Parathyroid adenoma (tissue), 2 donors: ENCODE measurements around the gene SLC1A2.

Experiments
- H2AFZ ChIP-seq: fragments of 300-600 bp; sonication (generic); one replicate; pipeline ENCODE4 v1.7.0; 2017; ENCODE audit warnings: antibody characterized with exemption, mild to moderate bottlenecking
- H3K27ac ChIP-seq: fragments of 300-600 bp; sonication (generic); one replicate; pipeline ENCODE4 v1.7.0; 2017
- H3K27me3 ChIP-seq: fragments of 300-600 bp; sonication (generic); one replicate; pipeline ENCODE4 v1.7.0; 2017; ENCODE audit warnings: low read length; ENCODE audit not compliant: control insufficient read depth, insufficient read depth
- H3K36me3 ChIP-seq: fragments of 300-600 bp; sonication (generic); one replicate; pipeline ENCODE4 v1.7.0; 2017; ENCODE audit warnings: low read length; ENCODE audit not compliant: control insufficient read depth, insufficient read depth
- H3K4me1 ChIP-seq: fragments of 300-600 bp; sonication (generic); one replicate; pipeline ENCODE4 v1.7.0; 2017; ENCODE audit warnings: control low read depth
- H3K4me2 ChIP-seq: fragments of 300-600 bp; sonication (generic); one replicate; pipeline ENCODE4 v1.7.0; 2017; ENCODE audit warnings: low read length
- H3K4me3 ChIP-seq: fragments of 300-600 bp; sonication (generic); one replicate; pipeline ENCODE4 v1.7.0; 2017; ENCODE audit warnings: low read depth, low read length
- H3K79me2 ChIP-seq: fragments of 300-600 bp; sonication (generic); one replicate; pipeline ENCODE4 v1.7.0; 2017; ENCODE audit warnings: control low read depth
- H3K9ac ChIP-seq: fragments of 300-600 bp; sonication (generic); one replicate; pipeline ENCODE4 v1.7.0; 2017; ENCODE audit warnings: mild to moderate bottlenecking
- H3K9me3 ChIP-seq: fragments of 300-600 bp; sonication (generic); one replicate; pipeline ENCODE4 v1.7.0; 2017; ENCODE audit warnings: low read length; ENCODE audit not compliant: control insufficient read depth
- CTCF ChIP-seq: fragments of 300-600 bp; sonication (generic); IDR thresholded peaks from one replicate; pipeline ENCODE4 v1.7.0; 2017; ENCODE audit warnings: antibody characterized with exemption, mild to moderate bottlenecking
- donor health status: primary hyperparathyroidism.

Gene SLC1A2

DNA sequence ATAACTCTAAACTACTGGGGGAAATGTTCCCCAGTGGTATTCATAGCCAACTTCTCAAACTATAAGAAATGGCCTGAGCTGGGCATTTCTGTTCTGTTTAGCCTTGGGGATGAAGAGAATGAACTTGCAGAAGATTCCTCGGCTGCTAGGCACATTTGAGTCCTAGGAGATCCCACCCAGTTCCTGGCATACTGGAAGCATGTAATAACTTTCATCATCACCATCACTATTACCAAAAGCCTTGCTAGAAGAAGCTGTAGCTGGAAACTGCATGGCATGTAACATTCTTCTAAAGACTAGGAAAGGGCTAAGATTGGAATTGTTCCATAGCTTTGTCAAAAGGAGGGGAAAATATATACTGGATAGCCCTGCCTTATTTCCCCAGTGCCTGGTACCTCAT is 40.1 kb upstream of the SLC1A2 start:
- Histone ChIP-seq H3K9ac (no peak overlapping the region), H3K4me2 (no peak overlapping the region), H3K27ac (no peak overlapping the region), H3K27me3 (no peaks in the 10 kb centered on the region), H3K4me3 (no peak overlapping the region), H2AFZ (no peak overlapping the region), H3K9me3 (no peaks in the 10 kb centered on the region), H3K4me1 (no peaks in the 10 kb centered on the region), H3K36me3 (no peaks in the 10 kb centered on the region), H3K79me2 (no peaks in the 10 kb centered on the region)
- no peak for TF ChIP-seq CTCF

DNA sequence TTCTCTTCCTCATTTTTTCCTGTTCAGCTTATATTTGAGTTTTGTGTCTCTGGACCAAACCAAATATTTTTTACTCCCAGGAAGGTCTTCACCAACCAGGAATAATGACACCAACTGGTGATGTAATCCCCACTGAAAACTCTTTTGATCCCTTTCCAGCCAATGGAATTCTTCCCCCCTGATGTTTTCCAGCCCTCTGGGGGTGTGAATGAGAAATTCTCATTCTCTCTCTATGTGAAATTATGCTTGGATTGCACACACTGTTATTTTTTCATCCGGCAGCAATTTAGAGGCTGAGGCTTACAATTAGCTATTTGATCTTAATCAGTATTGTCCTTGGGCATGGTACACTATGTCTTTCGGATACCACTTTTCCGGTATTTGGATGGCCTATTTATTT is 39.5 kb upstream of the SLC1A2 start:
- H3K36me3 ChIP-seq, result no peaks in the 10 kb centered on the region
- no peak overlapping the region for H2AFZ ChIP-seq
- TF ChIP-seq CTCF, result no peak
- H3K4me3 ChIP-seq, result no peak overlapping the region
- H3K27me3 ChIP-seq, result no peaks in the 10 kb centered on the region
- H3K9me3 ChIP-seq, result no peaks in the 10 kb centered on the region
- H3K9ac ChIP-seq, result no peak overlapping the region
- no peak overlapping the region for H3K27ac ChIP-seq
- no peaks in the 10 kb centered on the region for H3K4me1 ChIP-seq
- no peaks in the 10 kb centered on the region for H3K79me2 ChIP-seq
- no peak overlapping the region for H3K4me2 ChIP-seq

DNA sequence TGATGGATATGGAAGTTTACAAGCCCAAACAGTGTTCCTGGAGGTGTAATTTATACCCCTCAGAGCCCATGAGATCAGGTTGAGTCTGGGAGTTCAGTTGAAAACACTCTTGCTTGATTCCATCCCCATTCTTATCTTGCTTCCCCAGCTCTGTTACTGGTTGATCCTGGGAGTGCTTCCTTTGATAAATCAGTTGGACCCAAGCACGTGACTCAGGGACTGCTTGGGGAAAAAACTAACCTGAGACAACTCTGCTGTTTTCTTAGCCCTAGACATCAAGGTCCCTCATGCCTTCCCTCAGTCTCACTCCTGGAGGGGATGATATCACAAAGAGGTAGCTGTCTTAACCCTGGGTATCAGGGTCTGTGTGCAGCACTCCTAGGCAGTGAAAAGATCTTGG is 35.0 kb upstream of the SLC1A2 start:
- Histone ChIP-seq H3K27me3 (no peaks in the 10 kb centered on the region), H3K4me1 (no peaks in the 10 kb centered on the region), H3K4me3 (no peak overlapping the region), H3K9ac (no peak overlapping the region), H3K4me2 (no peak overlapping the region), H3K79me2 (no peaks in the 10 kb centered on the region), H3K9me3 (no peaks in the 10 kb centered on the region), H2AFZ (no peak overlapping the region), H3K27ac (no peak overlapping the region), H3K36me3 (no peaks in the 10 kb centered on the region)
- TF ChIP-seq CTCF, result no peak

DNA sequence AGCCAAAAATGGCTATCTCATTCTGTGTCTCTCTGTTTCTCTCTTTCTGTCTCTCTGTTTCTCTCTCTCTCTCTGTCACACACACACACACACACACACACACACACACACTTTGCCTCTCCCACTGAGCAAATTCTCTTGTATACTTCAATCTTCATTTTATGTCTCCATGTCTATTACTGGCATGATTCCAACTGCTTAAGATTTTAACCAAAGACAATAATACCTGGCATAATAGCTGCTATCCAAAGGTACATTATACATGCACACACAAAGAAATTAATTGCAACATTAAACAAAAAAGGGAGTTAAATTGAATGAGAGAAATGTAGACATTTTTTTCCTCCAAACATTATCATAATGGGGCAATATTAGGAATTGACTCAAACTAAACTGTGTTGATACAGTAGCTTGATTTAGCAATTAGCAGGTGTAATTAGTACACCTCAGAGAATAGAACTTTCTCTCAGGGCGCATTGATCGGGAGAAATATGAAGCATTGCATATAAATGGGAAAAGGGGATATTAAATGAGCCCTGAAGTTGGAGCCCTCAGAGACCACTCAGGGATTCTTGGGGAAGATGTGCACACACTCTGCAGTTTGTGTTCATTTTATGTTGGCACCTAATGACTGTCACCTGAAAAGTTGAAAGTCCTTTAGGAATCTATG is 17.4 kb upstream of the SLC1A2 start:
- H3K9me3 ChIP-seq, result no peaks in the 10 kb centered on the region
- no peak overlapping the region for H3K4me3 ChIP-seq
- TF ChIP-seq CTCF, result no peak
- no peaks in the 10 kb centered on the region for H3K79me2 ChIP-seq
- no peak overlapping the region for H3K9ac ChIP-seq
- no peak overlapping the region for H2AFZ ChIP-seq
- no peak overlapping the region for H3K4me2 ChIP-seq
- H3K4me1 ChIP-seq, result no peaks in the 10 kb centered on the region
- no peaks in the 10 kb centered on the region for H3K27me3 ChIP-seq
- no peak overlapping the region for H3K27ac ChIP-seq
- H3K36me3 ChIP-seq, result no peaks in the 10 kb centered on the region

- Histone ChIP-seq H3K36me3 (no peaks in the 10 kb centered on the region), H3K4me1 (no peaks in the 10 kb centered on the region), H2AFZ (no peak overlapping the region), H3K4me3 (no peak overlapping the region), H3K4me2 (no peak overlapping the region), H3K9ac (no peak overlapping the region), H3K9me3 (no peaks in the 10 kb centered on the region), H3K79me2 (no peaks in the 10 kb centered on the region), H3K27me3 (no peaks in the 10 kb centered on the region), H3K27ac (no peak overlapping the region)
- TF ChIP-seq CTCF, result no peak
These were observed 14.2 kb upstream of the SLC1A2 start for GRCh38 chr11:35433588-35433987.
